HEK293 (cell line): Measurements from ENCODE around the gene MSMO1.

Source experiments
- CTCF ChIA-PET: fragments of 350-600 bp; formaldehyde crosslinking; extraction: SDS; loops from one replicate; lab custom pipeline; 2021; ENCODE audit warnings: antibody characterized with exemption; lab: Yijun Ruan, JAX
- POLR2A ChIA-PET: fragments of 300-600 bp; formaldehyde crosslinking; extraction: SDS; loops from one replicate; lab custom pipeline; 2020; ENCODE audit warnings: antibody characterized with exemption, inconsistent platforms; lab: Yijun Ruan, JAX
- H3K27ac ChIP-seq: fragments of 200-500 bp; sonication (Bioruptor generic); 2 replicates; pipeline ENCODE4 v1.5.1; 2014; ENCODE audit warnings: low read depth, low read length, control low read depth, inconsistent platforms; ENCODE audit errors: extremely low read depth
- H3K36me3 ChIP-seq, 2 experiments: fragments of 200-500 bp in 1 of 2; sonication (Bioruptor generic) in 1 of 2; 1 replicate in 1 of 2; 2 replicates in 1 of 2; pipeline ENCODE4 v1.5.1; 2014 to 2017; ENCODE audit warnings: inconsistent platforms in 2 of 2, low read length in 2 of 2; ENCODE audit not compliant: control insufficient read depth in 2 of 2, insufficient read depth in 1 of 2
- H3K4me1 ChIP-seq: fragments of 200-500 bp; sonication (Bioruptor generic); 2 replicates; pipeline ENCODE4 v1.5.1; 2014; ENCODE audit warnings: mild to moderate bottlenecking, low read length, inconsistent platforms; ENCODE audit not compliant: control insufficient read depth, insufficient read depth
- H3K4me3 ChIP-seq: 2 replicates; pipeline ENCODE4 v1.5.1; 2011; ENCODE audit warnings: low read depth, mild to moderate bottlenecking, control low read depth, low read length, moderate library complexity
- H3K9me3 ChIP-seq: fragments of 200-500 bp; sonication (Bioruptor generic); 2 replicates; pipeline ENCODE4 v1.5.1; 2014; ENCODE audit warnings: low read depth, low read length, inconsistent platforms; ENCODE audit not compliant: control insufficient read depth, insufficient read depth
- KLF16 ChIP-seq: fragments of 450-650 bp; formaldehyde crosslinking; IDR thresholded peaks from 2 replicates; pipeline ENCODE4 v1.5.1; 2017; ENCODE audit warnings: missing biosample characterization, missing genetic modification characterization
- MYNN ChIP-seq: fragments of 450-650 bp; formaldehyde crosslinking; IDR thresholded peaks from 2 replicates; pipeline ENCODE4 v1.5.1; 2016; ENCODE audit warnings: missing biosample characterization, missing genetic modification characterization, borderline replicate concordance
- REPIN1 ChIP-seq: fragments of 450-650 bp; formaldehyde crosslinking; IDR thresholded peaks from 2 replicates; pipeline ENCODE4 v1.5.1; 2017; ENCODE audit warnings: missing biosample characterization, missing genetic modification characterization, low read depth
- YY2 ChIP-seq: fragments of 450-650 bp; formaldehyde crosslinking; IDR thresholded peaks from 2 replicates; pipeline ENCODE4 v1.5.1; 2016; ENCODE audit warnings: missing biosample characterization, missing genetic modification characterization
- ZBTB17 ChIP-seq: fragments of 450-650 bp; formaldehyde crosslinking; IDR thresholded peaks from 2 replicates; pipeline ENCODE4 v1.5.1; 2016; ENCODE audit warnings: missing biosample characterization, missing genetic modification characterization
- ZBTB8A ChIP-seq: fragments of 450-650 bp; formaldehyde crosslinking; IDR thresholded peaks from 2 replicates; pipeline ENCODE4 v1.5.1; 2016; ENCODE audit warnings: missing biosample characterization, missing genetic modification characterization
- ZFHX2 ChIP-seq: fragments of 450-650 bp; formaldehyde crosslinking; conservative IDR thresholded peaks from 2 replicates; pipeline ENCODE4 v1.5.1; 2016; ENCODE audit warnings: missing biosample characterization, missing genetic modification characterization
- ZFP3 ChIP-seq: fragments of 450-650 bp; formaldehyde crosslinking; IDR thresholded peaks from 2 replicates; pipeline ENCODE4 v1.5.1; 2016; ENCODE audit warnings: low read depth, missing biosample characterization, missing genetic modification characterization
- ZNF140 ChIP-seq: fragments of 450-650 bp; formaldehyde crosslinking; IDR thresholded peaks from 2 replicates; pipeline ENCODE4 v1.5.1; 2016; ENCODE audit warnings: missing biosample characterization, missing genetic modification characterization
- ZNF366 ChIP-seq: fragments of 450-650 bp; formaldehyde crosslinking; conservative IDR thresholded peaks from 2 replicates; pipeline ENCODE4 v1.5.1; 2016; ENCODE audit warnings: missing biosample characterization, missing genetic modification characterization
- ZNF426 ChIP-seq: fragments of 450-650 bp; formaldehyde crosslinking; IDR thresholded peaks from 2 replicates; pipeline ENCODE4 v1.5.1; 2017; ENCODE audit warnings: missing biosample characterization, missing genetic modification characterization, mild to moderate bottlenecking, inconsistent platforms, moderate library complexity
- ZNF600 ChIP-seq: fragments of 450-650 bp; formaldehyde crosslinking; IDR thresholded peaks from 2 replicates; pipeline ENCODE4 v1.5.1; 2016; ENCODE audit warnings: missing biosample characterization, missing genetic modification characterization
- ZNF629 ChIP-seq: fragments of 450-650 bp; formaldehyde crosslinking; IDR thresholded peaks from 2 replicates; pipeline ENCODE4 v1.5.1; 2017; ENCODE audit warnings: missing biosample characterization, missing genetic modification characterization
- TF ChIP-seq, protein P1 (sequence below): fragments of 450-650 bp; formaldehyde crosslinking; conservative IDR thresholded peaks from 2 replicates; pipeline ENCODE4 v1.5.1; 2016; ENCODE audit warnings: low read depth, missing biosample characterization, missing genetic modification characterization
- TF ChIP-seq, protein P2 (sequence below): fragments of 450-650 bp; formaldehyde crosslinking; IDR thresholded peaks from 2 replicates; pipeline ENCODE4 v1.5.1; 2017; ENCODE audit warnings: missing biosample characterization, missing genetic modification characterization
- TF ChIP-seq, protein P3 (sequence below): fragments of 450-650 bp; formaldehyde crosslinking; IDR thresholded peaks from 2 replicates; pipeline ENCODE4 v1.5.1; 2016; ENCODE audit warnings: missing biosample characterization, missing genetic modification characterization
- TF ChIP-seq, protein P4 (sequence below): fragments of 450-650 bp; formaldehyde crosslinking; IDR thresholded peaks from 2 replicates; pipeline ENCODE4 v1.5.1; 2017; ENCODE audit warnings: missing biosample characterization, missing genetic modification characterization
- TF ChIP-seq, protein P5 (sequence below): fragments of 450-650 bp; formaldehyde crosslinking; IDR thresholded peaks from 2 replicates; pipeline ENCODE4 v1.5.1; 2016; ENCODE audit warnings: missing biosample characterization, missing genetic modification characterization

The MSMO1 gene

DNA sequence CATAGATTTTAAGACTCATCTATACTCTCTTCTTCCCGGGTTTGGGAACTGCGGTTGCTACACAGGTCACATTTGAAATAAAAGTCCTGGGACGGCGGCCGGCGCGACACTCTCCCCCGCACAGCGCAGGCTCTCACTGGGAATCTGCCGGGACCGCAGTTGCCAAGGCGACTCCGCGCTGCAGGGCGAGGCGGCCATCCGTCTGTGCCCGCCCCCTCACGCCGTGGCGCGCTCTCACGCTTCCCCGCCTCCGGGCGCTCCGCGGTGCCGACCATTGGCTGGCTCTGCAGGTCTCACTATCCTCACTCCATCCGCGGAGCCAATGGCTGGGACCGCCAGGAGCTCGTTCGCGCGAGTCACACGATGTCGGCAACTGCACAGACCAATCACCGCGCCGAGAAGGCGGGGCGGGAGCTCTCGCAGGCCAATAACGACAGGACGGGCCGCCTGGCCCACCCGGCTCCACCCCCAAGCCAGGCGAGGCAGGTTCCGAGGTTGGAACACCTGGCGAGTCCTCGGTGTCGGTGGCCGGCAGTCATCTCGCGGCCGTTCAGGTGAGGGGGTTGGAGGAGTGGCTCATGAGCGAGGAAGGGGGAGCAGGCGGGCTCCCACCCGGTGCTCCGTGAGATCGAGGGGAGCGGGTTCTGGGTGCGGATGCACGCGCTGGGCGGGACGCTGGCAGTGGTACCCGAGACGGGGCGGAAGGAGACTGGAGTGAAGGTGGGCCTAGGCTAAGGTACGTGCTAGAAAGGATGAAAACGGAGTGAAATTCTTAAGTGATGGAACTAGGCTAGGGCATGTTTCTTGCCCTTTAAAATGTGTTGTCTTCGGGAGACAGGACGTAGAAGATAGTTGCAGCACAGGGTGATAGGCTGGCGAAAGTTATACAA, at the start of gene MSMO1:
TSS of gene MSMO1 (plus strand) at position 459 of the 890 bp plus-strand sequence. CDS start 5,702 bp downstream, outside the sequence.
- Histone ChIP-seq H3K9me3 (no peaks in the 10 kb centered on the region), H3K4me3 (peak within 1 kb of the TSS; percentile 97), H3K36me3 (peaks cover 6 to 13% of the 10 kb centered on the region in 2 experiments; a peak in 2 of 3 replicates), H3K27ac (peak within 1 kb of the TSS; percentile 80), H3K4me1 (no peaks in the 10 kb centered on the region)
- POLR2A ChIA-PET: interaction anchor here (0.9 to 1.1 kb wide), 6 partner anchors 18 to 215 kb away, joined by 3 to 8 read pairs (median 4); partner anchors contain the start of genes CPE and TMEM192
- CTCF ChIA-PET: interaction anchor here (0.6 to 1.2 kb wide), 4 partner anchors 10 to 196 kb away, joined by 3 to 5 read pairs (median 4); partner anchors contain the start of gene CPE
- TF ChIP-seq, protein P1, sequence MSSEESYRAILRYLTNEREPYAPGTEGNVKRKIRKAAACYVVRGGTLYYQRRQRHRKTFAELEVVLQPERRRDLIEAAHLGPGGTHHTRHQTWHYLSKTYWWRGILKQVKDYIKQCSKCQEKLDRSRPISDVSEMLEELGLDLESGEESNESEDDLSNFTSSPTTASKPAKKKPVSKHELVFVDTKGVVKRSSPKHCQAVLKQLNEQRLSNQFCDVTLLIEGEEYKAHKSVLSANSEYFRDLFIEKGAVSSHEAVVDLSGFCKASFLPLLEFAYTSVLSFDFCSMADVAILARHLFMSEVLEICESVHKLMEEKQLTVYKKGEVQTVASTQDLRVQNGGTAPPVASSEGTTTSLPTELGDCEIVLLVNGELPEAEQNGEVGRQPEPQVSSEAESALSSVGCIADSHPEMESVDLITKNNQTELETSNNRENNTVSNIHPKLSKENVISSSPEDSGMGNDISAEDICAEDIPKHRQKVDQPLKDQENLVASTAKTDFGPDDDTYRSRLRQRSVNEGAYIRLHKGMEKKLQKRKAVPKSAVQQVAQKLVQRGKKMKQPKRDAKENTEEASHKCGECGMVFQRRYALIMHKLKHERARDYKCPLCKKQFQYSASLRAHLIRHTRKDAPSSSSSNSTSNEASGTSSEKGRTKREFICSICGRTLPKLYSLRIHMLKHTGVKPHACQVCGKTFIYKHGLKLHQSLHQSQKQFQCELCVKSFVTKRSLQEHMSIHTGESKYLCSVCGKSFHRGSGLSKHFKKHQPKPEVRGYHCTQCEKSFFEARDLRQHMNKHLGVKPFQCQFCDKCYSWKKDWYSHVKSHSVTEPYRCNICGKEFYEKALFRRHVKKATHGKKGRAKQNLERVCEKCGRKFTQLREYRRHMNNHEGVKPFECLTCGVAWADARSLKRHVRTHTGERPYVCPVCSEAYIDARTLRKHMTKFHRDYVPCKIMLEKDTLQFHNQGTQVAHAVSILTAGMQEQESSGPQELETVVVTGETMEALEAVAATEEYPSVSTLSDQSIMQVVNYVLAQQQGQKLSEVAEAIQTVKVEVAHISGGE (tag by site-specific recombination): 0 out of 2 replicates have a peak, but pooled peaks have one; percentile 30
- TF ChIP-seq REPIN1 (no peak), ZNF426 (tag by site-specific recombination) (no peak), ZFP3 (tag by site-specific recombination) (no peak), ZNF600 (peak; percentile 70), ZNF629 (tag by site-specific recombination) (no peak), MYNN (tag by site-specific recombination) (peak; percentile 98), YY2 (tag by site-specific recombination) (no peak), KLF16 (0 out of 2 replicates have a peak, but pooled peaks have one; percentile 34), ZNF366 (no peak), ZNF140 (no peak), ZBTB17 (tag by site-specific recombination) (peak; percentile 46), ZBTB8A (0 out of 2 replicates have a peak, but pooled peaks have one; percentile 10), ZFHX2 (tag by site-specific recombination) (peak; percentile 58)
- TF ChIP-seq, protein P2, sequence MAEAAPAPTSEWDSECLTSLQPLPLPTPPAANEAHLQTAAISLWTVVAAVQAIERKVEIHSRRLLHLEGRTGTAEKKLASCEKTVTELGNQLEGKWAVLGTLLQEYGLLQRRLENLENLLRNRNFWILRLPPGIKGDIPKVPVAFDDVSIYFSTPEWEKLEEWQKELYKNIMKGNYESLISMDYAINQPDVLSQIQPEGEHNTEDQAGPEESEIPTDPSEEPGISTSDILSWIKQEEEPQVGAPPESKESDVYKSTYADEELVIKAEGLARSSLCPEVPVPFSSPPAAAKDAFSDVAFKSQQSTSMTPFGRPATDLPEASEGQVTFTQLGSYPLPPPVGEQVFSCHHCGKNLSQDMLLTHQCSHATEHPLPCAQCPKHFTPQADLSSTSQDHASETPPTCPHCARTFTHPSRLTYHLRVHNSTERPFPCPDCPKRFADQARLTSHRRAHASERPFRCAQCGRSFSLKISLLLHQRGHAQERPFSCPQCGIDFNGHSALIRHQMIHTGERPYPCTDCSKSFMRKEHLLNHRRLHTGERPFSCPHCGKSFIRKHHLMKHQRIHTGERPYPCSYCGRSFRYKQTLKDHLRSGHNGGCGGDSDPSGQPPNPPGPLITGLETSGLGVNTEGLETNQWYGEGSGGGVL (tag by site-specific recombination): peak; percentile 40
- TF ChIP-seq, protein P3, sequence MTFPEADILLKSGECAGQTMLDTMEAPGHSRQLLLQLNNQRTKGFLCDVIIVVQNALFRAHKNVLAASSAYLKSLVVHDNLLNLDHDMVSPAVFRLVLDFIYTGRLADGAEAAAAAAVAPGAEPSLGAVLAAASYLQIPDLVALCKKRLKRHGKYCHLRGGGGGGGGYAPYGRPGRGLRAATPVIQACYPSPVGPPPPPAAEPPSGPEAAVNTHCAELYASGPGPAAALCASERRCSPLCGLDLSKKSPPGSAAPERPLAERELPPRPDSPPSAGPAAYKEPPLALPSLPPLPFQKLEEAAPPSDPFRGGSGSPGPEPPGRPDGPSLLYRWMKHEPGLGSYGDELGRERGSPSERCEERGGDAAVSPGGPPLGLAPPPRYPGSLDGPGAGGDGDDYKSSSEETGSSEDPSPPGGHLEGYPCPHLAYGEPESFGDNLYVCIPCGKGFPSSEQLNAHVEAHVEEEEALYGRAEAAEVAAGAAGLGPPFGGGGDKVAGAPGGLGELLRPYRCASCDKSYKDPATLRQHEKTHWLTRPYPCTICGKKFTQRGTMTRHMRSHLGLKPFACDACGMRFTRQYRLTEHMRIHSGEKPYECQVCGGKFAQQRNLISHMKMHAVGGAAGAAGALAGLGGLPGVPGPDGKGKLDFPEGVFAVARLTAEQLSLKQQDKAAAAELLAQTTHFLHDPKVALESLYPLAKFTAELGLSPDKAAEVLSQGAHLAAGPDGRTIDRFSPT (tag by site-specific recombination): peak; percentile 48; the same call in 1 of the 2 replicates
- TF ChIP-seq, protein P4, sequence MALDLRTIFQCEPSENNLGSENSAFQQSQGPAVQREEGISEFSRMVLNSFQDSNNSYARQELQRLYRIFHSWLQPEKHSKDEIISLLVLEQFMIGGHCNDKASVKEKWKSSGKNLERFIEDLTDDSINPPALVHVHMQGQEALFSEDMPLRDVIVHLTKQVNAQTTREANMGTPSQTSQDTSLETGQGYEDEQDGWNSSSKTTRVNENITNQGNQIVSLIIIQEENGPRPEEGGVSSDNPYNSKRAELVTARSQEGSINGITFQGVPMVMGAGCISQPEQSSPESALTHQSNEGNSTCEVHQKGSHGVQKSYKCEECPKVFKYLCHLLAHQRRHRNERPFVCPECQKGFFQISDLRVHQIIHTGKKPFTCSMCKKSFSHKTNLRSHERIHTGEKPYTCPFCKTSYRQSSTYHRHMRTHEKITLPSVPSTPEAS (tag by site-specific recombination): no peak
- TF ChIP-seq, protein P5, sequence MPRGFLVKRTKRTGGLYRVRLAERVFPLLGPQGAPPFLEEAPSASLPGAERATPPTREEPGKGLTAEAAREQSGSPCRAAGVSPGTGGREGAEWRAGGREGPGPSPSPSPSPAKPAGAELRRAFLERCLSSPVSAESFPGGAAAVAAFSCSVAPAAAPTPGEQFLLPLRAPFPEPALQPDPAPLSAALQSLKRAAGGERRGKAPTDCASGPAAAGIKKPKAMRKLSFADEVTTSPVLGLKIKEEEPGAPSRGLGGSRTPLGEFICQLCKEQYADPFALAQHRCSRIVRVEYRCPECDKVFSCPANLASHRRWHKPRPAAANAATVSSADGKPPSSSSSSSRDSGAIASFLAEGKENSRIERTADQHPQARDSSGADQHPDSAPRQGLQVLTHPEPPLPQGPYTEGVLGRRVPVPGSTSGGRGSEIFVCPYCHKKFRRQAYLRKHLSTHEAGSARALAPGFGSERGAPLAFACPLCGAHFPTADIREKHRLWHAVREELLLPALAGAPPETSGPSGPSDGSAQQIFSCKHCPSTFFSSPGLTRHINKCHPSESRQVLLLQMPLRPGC (tag by site-specific recombination): 0 out of 2 replicates have a peak, but pooled peaks have one; percentile 20
